DMS53 treated with DMSO at 0.1 percent for 48 hours (cell line): ENCODE results near the gene ESF1.
A peak's percentile ranks its signal among the peaks of the same experiment; 100 is the strongest.

Experiments used
- DNase-seq: peaks from one replicate; lab custom pipeline; 2025; ENCODE audit not compliant: unreplicated experiment; lab: John Stamatoyannopoulos, UW

Gene ESF1

GRCh38 chr20:13684566-13685222 lies 100.0 kb downstream of the ESF1 start:
- no peak for DNase-seq

- no peak for DNase-seq
Observed at GRCh38 chr20:13683833-13684232, 100.9 kb downstream of the ESF1 start.

- peak; percentile 79 for DNase-seq
Observed at GRCh38 chr20:13681248-13682125, 103.2 kb downstream of the ESF1 start.

GRCh38 chr20:13678944-13679343 lies 105.8 kb downstream of the ESF1 start:
- no peak for DNase-seq

- no peak for DNase-seq
Observed at GRCh38 chr20:13677241-13677640, 107.5 kb downstream of the ESF1 start.

- no peak for DNase-seq
Observed at GRCh38 chr20:13676682-13677081, 108.0 kb downstream of the ESF1 start.

GRCh38 chr20:13672690-13673089 lies 112.0 kb downstream of the ESF1 start:
- no peak for DNase-seq

- DNase-seq, result no peak
Observed at GRCh38 chr20:13671916-13672378, 112.8 kb downstream of the ESF1 start.

GRCh38 chr20:13671512-13671911 lies 113.2 kb downstream of the ESF1 start:
- DNase-seq, result no peak

- no peak for DNase-seq
Observed at GRCh38 chr20:13670160-13670559, 114.6 kb downstream of the ESF1 start.

GRCh38 chr20:13665709-13666395 lies 118.9 kb downstream of the ESF1 start:
- no peak for DNase-seq
